ENCODE measurements around the gene S100A11.

Gene S100A11

GRCh38 chr1:151985768-151986167 lies 51.0 kb downstream of the S100A11 start:
- FAIRE-seq (no peak), DNase-seq (ENCODE audit: low spot score) (no peak)

DNA sequence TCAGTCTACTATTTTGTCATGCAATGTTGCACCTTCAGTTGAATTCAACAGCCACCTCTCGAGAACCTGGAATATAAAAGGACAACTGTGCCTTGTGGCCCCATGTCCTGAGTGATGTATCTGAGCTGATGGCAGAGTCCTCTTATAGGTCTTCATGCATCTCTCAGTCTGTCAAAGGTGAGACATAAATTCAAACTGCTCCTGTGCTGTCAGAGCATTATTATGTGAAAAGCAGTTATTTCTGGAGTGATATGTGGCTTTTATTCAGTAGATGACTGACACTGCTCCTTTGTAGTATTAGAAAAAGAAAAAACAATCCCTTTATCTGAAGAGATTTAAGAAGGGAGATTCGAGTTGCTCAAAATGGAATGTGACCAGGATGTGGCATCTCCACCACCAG lies 51.5 kb downstream of the S100A11 start:
- DNase-seq (ENCODE audit: low spot score) (no peak), FAIRE-seq (no peak)

DNA sequence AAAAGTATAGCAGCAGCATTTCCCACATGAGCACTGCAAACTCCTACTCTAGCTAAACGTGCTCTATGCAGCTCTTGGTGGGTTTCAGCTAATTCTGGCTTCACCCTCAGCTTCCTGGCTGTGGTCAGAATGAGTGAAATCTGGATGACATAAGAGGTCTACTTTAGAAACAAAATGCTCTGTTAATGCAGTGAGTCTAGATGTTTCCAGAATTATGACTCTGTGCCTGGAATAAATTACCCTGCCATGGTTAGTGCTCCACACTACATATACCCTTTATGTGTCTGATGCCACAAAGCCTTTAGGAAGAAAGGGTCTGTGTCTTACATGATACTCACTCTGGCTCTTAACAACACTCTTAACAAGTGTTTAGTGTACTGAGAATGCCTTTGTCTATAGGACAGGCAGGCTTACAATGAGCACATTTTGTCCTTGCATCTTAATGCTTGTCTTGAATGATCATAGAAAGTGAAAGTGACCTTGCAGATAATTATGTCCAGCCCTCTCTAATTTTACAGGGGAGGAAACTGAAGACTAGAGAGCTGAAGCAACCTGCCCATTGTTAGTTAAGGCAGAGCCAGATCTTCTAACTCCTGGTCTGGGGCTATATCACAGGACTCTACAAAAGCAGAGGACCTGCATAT lies 52.4 kb downstream of the S100A11 start:
- DNase-seq (ENCODE audit: low spot score) (no peak), FAIRE-seq (no peak)
